Stimulated activated CD8-positive, alpha-beta memory T cell treated with anti-CD3 and anti-CD28 coated beads, Interleukin-4, amount 100 ng/mL, for 4 hours (primary cell): ENCODE results near the gene TPCN1.

ENCODE experiments used
- DNase-seq, 2 donors: peaks; one replicate each; pipeline ENCODE4 v3.0.0-alpha.2; 2020; ENCODE audit warnings: low read depth in 2 of 2, low spot score in 1 of 2

TPCN1 gene

DNA sequence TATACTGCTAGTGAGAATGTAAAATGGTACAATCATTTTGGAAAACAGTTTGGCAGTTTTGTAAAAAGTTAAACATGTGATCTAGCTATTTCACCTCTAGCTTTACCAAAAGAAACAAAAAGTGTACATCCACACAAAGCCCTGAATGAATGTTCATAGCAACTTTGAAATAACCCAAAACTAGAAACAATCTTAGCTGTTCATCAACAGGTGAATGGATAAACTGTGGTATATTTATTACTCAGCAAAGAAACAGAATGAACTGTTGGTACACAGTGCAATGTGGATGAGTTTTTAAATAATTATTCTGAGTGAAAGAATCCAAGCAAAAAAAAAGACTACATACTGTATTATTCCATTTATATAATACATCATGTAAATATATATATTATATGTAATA is 36.3 kb downstream of the TPCN1 start:
- no peak for DNase-seq

DNA sequence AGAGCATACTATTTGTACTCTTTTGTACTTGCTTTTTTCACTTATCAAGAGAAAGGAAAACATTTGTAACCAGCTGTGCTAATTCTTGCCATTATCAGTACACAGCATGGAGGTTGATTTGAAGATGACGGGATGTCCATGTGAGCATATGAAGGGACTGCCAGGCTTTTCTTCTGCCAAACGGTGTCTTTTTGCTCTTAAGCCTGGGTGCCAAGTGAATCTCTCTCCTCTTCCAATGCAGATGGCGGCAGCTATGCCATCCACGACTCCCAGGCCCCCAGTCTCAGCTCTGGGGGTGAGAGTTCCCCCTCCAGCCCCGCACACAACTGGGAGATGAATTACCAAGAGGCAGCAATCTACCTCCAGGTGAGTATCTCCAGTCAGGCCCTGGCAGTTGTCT is 38.9 kb downstream of the TPCN1 start:
- no peak for DNase-seq

DNA sequence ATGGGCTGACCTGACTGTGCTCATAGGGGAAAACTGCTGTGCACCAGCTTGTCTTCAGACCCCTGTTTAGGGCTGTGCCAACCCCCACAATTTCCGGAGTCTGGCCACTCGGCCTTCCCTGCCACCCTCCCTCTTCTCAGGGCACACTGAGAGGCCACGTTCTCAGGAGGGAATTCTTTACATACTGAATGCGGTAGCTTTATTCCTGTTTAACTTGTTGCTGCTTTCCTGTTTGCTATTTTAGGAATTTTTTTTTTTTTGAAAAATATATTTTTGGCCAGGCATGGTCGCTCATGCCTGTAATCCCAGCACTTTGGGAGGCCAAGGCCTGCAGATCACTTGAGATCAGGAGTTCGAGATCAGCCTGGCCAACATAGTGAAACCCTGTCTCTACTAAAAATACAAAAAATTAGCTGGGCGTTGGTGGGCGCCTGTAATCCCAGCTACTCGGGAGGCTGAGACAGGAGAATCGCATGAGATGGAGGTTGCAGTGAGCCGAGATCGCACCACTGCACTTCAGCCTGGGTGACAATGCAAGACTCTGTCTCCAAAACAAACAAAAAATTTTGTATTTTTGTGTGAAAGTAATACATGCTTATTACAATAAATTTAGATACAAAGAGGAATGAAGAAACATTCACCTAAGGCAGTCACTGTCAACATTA is 39.5 kb downstream of the TPCN1 start:
- no peak for DNase-seq

DNA sequence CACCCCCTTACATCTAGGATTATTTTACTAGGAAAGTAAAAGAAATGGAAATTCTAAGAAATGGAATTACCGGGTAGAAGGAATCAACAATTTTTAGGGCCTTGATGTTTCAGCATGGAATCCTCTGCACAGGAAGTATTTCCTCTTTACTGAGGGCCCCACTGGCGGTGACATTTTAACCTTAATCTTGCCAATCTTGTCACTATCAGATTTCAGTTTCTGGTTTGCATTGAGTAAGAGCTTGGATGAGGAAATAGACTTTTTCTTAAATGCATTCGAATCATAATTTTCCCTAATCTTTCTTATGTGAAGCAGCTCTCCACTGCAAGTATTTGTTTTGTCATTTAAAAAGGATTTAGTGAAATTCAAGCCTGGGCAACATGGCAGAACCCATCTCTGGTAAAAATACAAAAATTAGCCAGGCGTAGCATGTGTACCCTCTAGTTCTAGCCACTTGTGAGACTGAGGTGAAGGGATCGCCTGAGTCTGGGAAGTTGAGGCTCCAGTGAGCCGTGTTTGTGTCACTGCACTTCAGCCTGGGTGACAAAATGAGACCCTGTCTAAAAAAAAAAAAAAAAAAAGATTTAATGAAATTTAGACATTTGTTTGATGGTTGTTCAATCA is 40.7 kb downstream of the TPCN1 start:
- no peak for DNase-seq

DNA sequence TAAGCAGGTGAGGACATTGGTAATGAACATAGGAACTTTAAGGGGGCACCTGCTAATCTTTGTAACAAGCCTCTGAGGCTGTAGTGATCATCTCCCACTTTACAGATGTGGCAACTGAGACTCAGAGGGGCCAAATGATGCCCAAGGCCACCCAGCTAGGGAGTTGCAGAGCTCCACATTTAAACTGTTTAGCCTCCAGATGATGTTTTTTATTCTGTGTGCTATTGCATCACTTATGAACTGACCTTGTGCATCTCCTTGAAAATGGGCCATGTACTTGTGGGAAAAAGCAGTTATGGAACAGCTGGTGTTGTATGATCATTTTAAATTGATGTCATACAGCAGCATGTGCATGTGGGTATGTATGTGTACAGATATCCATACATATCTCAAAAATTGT is 41.4 kb downstream of the TPCN1 start:
- no peak for DNase-seq

DNA sequence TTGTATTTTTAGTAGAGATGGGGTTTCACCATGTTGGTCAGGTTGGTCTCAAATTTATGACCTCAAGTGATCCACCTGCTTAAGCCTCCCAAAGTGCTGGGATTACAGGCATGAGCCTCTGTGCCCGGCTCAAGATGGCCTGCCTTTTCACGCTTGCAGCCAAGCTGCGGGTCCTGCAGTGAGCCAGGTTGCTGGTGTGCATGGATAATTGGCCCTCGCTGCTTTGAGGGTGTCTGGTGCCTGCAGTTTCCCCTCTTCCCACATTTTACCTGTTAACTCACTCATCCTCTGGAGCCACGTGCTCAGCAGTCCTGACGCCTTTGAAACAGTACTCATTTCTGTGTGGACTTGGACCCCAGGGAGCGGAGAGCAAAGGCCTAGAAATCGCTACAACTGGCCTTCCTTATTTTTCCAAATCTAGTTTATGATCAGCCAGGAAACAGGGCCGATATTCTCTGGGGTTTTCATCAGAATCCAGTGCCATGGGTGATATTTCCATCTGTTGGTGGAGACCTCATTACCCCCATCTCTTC is 42.2 kb downstream of the TPCN1 start:
- no peak for DNase-seq

DNA sequence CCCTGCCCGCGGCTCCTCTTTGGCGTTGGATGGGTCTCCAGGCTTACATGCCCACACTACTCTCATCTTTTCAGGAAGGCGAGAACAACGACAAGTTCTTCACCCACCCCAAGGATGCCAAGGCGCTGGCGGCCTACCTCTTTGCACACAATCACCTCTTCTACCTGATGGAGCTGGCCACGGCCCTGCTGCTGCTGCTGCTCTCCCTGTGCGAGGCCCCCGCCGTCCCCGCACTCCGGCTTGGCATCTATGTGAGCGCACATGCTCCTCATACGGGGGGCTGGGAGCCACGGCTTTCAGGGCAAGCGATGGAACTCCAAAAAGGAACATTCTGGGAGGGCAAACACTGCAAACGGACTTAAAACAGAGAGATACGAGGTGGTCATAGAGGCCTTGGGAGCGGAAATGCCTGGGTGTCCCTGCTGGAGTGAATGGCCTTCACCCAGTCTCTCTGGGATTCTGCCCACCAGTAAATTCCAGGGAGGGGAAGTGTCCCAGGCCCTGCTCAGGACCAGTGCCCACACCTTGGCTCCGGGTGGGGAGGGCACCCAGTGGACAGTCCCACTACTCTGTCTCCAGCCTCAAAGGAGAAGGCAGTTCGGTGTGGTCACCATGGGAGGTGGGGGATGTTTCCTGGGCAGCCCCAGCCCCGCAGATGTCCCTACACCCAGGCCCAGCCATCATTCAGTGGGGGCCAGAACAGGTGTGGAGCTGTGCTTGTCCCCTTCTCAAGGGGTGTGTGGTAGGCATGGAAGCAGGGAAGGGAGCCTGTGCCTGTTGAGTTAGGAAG is 45.0 kb downstream of the TPCN1 start:
- no peak for DNase-seq

DNA sequence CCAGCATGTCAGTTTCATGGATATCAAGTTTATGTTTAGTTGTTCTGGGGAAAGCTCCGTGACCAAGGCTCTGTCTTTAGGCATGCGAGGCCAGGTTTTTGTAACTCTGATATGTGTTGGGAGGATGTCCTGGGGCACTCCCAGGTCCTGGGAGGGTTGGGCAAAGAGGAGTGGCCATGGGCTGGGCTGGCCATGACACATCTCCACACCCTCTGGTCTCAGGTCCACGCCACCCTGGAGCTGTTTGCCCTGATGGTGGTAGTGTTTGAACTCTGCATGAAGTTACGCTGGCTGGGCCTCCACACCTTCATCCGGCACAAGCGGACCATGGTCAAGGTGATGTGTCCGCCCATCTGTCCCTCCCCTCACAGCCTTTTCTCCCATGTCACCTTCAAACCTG is 46.4 kb downstream of the TPCN1 start:
- no peak for DNase-seq

DNA sequence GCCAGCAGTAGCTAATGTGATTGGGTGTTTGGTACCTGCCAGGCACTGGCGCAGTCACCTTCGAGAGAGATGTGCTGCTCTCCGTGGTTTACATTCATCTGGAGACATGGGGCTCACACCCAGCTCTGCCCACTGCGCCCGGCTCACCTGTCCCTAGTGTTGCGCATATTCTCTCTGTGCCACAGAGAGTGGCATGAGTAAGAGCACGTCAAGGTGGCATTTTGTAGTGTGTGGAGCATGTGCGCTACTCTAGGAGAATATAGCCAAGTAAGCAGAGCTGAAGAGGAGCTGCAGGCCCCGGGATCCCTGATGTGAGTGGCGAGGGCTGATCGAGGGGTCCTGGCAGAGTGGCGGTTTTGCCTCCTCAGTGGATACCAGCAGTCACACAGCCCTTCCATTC is 46.9 kb downstream of the TPCN1 start:
- DNase-seq: no peak

DNA sequence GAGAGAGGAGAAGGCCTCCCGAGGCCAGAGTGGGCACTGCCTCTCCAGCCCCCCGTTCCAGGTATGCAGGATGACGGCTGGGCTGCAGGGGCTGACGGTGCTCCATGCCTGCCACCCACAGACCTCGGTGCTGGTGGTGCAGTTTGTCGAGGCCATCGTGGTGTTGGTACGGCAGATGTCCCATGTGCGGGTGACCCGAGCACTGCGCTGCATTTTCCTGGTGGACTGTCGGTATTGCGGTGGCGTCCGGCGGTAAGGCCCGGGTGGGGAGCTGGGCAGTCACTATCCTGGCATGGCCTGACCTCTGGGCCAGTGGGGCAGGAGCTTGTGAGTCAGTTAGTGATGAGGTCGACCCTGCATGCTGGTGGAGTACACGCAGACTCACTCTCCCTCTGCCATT is 47.4 kb downstream of the TPCN1 start:
- no peak for DNase-seq

DNA sequence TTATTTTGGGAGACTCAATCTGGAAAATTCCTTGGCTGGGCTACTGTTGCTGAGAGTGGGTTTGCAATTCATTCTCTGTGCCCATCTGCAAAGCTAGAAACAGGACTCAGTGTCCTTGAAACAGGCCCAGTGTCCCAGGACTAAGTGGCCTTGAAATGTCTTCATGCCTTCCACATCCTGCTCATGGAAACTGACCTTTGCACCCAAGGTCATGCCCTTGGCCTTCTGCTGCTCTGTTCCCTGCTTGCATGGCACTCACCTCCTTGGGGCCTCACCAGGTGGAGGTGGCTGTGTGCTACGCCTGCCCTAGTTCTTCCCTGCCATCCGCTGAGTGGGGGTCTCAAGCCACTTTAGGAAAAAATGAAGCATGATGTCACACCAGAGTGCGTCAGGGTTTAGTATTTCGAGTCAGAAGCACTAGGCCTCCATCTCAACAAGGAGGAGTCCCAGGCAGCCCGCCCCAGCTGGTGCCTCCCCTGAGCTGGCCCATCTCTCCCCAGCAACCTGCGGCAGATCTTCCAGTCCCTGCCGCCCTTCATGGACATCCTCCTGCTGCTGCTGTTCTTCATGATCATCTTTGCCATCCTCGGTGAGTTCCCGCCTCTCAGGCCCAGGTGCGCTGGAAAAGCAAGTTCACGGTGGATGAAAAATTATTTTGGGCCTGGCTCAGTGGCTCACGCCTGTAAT is 48.1 kb downstream of the TPCN1 start:
- DNase-seq: no peak

DNA sequence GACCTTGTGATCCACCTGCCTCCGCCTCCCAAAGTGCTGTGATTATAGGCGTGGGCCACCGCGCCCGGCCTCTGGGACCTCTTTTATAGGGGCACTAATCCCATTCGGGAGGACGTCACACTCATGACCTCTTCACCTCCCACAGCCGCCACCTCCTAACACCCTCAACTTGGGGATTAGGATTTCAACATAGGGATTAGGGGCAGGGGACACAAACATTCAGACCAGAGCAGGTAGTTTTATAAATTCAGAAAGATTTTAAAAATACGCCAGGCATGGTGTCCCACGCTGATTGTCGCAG is 49.4 kb downstream of the TPCN1 start:
- DNase-seq: no peak

DNA sequence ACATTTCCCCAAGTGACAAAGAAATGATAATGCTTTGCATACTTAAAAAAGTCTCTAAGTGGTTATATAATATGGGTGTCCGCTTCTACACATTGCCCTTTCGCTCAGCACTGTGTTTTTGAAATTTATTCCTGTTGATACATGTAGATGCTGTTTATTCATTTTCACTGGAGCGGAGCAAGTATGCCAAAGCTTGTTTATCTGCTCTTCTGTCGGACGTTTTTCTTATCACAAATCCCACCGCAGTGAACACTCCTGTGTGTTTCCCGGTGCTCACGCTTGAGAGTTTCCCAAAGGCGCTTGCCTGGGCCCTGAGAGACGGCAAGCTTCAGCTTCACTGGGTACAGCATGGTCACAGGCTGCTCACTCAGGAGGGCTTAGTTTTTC is 50.2 kb downstream of the TPCN1 start:
- no peak for DNase-seq

DNA sequence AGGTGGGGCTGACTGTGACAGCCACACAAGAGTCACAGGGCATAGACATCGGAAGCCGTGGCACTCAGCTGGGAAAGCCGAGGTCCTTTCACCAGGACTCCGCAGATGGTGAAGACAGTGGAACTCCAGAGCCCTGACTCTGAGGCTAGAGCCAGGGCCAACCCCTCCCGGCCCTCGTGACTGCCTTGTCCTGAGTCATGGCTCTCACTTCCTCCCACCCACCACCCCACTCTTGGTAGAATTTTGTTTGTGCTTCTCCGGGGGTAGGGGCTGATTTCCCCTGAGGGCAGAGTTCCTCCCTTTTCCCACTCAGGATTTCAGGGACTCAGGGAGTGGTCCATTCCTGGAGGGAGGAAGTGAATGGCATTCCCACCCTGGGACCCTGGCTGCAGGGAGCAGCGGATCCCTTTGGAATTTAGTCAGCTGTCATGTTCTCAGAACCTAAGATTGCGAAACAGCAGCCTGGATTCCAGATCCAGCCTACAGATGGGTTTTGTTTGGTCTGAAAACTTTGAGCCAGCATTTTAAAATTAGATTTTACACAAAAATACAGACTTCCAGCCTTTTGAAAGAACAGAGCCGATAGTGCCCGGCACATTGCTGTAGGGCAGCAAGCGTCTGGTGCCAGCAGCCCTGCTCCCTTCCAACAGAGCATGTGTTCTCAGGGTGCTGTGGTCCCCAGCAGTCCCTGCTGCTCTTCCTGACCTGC is 50.7 kb downstream of the TPCN1 start:
- DNase-seq: no peak

DNA sequence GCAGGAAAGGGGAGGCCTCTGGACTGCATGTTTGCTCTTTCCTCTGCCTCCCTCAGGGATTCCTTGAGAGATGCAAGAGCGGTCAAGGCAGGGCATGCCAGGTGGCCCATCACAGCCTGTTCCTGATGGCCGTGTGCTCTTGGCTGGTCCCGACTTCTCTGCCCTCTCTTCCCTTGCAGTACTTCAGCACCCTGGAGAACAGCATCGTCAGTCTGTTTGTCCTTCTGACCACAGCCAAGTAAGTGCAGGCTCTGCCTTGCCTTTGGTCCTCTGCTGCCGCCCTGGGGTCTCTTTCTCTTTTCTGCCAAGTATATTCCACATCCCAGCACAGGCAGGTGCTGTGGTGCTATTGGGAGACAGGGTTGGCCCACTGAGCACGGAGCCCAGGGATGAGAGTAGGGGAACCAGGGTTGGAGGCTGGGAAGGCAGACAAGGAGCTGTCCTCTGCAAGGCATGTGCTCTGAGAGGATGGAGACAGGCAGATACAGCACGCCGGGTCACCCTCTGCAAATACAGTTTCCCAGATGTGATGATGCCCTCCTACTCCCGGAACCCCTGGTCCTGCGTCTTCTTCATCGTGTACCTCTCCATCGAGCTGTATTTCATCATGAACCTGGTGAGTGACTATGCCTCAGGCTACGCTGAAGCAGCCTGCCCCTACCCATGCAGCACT is 51.9 kb downstream of the TPCN1 start:
- DNase-seq: no peak

DNA sequence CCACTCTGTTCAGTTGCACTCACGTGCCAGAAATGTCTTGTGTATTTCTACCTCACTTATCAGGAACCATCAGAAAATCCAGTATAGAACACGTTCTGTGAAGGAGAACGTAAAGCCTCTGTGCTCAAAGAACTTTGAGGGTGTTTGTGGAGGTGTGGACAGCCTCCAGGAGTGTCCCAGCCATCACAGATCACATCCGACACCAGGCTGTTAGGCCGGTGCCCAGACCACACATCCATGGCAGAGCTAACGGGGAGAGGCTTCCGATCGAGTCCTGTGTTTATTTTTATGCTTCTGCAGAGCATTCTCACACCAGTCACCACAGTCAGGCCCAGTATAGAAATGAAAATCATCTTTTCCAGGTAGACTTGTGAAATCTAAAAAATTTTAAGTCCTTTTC is 53.6 kb downstream of the TPCN1 start:
- no peak for DNase-seq

DNA sequence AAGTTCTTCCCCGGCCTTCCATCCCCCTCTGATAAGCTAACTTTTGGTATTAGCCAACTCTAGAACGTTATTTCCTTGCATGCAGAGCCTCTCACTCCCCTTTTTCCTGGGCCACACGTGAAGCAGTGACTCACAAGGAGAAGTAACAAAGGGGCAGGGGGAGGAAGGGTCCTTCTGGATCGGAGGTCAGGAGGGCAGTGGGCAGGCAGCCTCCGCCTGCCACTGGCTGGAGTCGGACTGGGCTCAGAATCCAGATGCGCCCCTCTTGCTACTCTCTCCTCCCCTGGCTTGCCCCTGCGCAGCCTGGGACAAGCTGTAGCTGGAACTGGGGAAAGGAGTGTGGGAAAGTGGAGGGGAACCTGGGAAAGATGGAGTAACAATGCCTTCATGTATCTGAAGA is 55.0 kb downstream of the TPCN1 start:
- no peak for DNase-seq

DNA sequence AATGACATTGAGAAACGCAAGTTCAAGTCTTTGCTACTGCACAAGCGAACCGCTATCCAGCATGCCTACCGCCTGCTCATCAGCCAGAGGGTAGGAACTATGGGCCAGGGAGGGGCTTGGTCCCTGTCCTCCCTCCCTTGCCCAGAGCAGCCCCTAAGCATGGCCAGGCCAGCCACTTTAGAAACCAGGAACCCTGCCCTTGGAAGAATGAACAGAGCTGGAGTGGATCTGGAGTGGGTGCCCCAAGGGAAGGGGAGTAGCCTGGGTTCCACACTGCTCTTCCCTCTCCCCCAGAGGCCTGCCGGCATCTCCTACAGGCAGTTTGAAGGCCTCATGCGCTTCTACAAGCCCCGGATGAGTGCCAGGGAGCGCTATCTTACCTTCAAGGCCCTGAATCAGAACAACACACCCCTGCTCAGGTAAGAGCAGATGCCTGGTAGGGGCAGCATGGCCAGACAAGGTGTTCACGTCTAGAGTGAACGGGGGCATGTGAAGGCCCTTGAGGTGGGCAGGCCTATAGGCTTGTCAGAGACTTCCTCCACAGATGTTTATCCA is 55.8 kb downstream of the TPCN1 start:
- DNase-seq: no peak

DNA sequence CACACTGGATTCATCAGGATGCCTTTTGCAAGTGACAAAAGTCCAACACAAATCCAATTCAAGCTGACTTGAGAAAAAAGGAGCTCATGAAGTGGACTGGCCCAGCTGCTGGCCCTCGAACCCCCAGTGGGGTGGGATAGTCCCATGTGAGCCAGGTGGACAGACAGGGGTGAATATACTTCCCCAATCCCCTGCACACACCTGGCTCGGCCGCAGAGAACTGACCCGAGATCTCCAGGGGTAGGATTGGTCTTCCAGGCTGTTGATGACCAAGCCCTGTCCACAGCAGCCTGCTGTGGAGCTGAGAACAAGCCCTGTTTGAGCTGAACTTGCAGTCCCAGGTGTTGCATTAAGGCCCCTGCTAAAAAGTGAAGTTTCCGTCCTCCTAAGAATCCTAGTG is 56.2 kb downstream of the TPCN1 start:
- no peak for DNase-seq

DNA sequence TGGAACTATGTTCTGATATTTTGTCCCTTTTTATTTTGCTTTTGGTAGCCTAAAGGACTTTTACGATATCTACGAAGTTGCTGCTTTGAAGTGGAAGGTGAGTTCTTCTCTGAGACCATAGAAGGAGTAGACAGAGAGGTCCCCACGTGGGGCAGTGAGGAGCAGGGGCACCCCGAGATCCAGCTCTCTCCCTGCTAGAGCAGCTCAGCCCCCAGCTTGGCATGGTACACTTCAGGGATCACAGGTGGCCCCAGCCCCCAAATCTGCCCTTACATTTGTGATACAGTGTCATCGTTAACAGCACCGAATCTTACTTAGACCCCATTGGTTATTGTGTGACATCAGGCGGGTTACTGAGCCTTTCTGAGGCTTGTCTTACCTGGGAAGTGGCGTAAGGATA is 56.9 kb downstream of the TPCN1 start:
- no peak for DNase-seq
